ENCODE data around the gene CEP89.

GRCh38 chr19:32879741-32880140, 92.0 kb downstream of the CEP89 start:
- TF ChIP-seq POLR2A (IDR thresholded peaks at IDR 0.05; ENCODE audit: low read depth, low read length) = no peak
- TF ChIP-seq PAX5 (IDR thresholded peaks at IDR 0.05; ENCODE audit: insufficient read depth, low read length, severe bottlenecking) = no peak
- TF ChIP-seq POLR2AphosphoS5 (IDR thresholded peaks at IDR 0.05; ENCODE audit: low read depth, low read length) = no peak
- TF ChIP-seq TAF1 (IDR thresholded peaks at IDR 0.05; ENCODE audit: low read depth, low read length) = no peak

All from GM12891 (cell line).